Measurements from ENCODE around the gene LTBP1. TPM values are rescaled to one million over a fixed set of nuclear protein-coding genes. Genes with fewer than 3 reads are reported as not detected.

Gene LTBP1
- total RNA-seq, 1 experiment from 2014 or later = 11.8 TPM

GRCh38 chr2:32925283-32925815, 21.4 kb upstream of the LTBP1 start:
- Histone ChIP-seq H3K9ac (ENCODE audit: low read length) (no peak overlapping the region), H3K4me1 (ENCODE audit: low read length) (peaks cover 4% of the 10 kb centered on the region; the same call in 1 of the 2 replicates), H3K79me2 (ENCODE audit: low read length) (no peaks in the 10 kb centered on the region), H3K27ac (ENCODE audit: low read length) (no peak overlapping the region), H3K27me3 (ENCODE audit: low read length) (no peaks in the 10 kb centered on the region), H3K36me3 (ENCODE audit: insufficient read depth, low read length) (no peaks in the 10 kb centered on the region), H3K9me3 (ENCODE audit: low read length) (no peaks in the 10 kb centered on the region), H2AFZ (ENCODE audit: low read length) (no peak overlapping the region), H4K20me1 (ENCODE audit: insufficient read depth, low read depth, low read length) (no peaks in the 10 kb centered on the region), H3K4me3 (ENCODE audit: low read length) (no peak overlapping the region), H3K4me2 (ENCODE audit: low read depth, low read length, poor library complexity, severe bottlenecking) (no peak overlapping the region), H3K9me2 (replicated peaks; ENCODE audit: insufficient read depth, low read length) (no peaks in the 10 kb centered on the region)
- no peak for DNase-seq

- no peak overlapping the region for H3K9ac ChIP-seq (ENCODE audit: low read length)
- H3K79me2 ChIP-seq (ENCODE audit: low read length) = no peaks in the 10 kb centered on the region
Measured at GRCh38 chr2:32925976-32926707, 20.6 kb upstream of the LTBP1 start.

GRCh38 chr2:32926708-32927084, 20.1 kb upstream of the LTBP1 start:
- Histone ChIP-seq H2AFZ (ENCODE audit: low read length) (no peak overlapping the region), H3K4me3 (ENCODE audit: low read length) (no peak overlapping the region), H3K9me3 (ENCODE audit: low read length) (no peaks in the 10 kb centered on the region), H3K4me1 (ENCODE audit: low read length) (peaks cover 18% of the 10 kb centered on the region), H3K27ac (ENCODE audit: low read length) (no peak overlapping the region), H3K79me2 (ENCODE audit: low read length) (no peaks in the 10 kb centered on the region), H3K36me3 (ENCODE audit: insufficient read depth, low read length) (no peaks in the 10 kb centered on the region), H4K20me1 (ENCODE audit: insufficient read depth, low read depth, low read length) (no peaks in the 10 kb centered on the region), H3K9ac (ENCODE audit: low read length) (no peak overlapping the region), H3K27me3 (ENCODE audit: low read length) (no peaks in the 10 kb centered on the region), H3K4me2 (ENCODE audit: low read depth, low read length, poor library complexity, severe bottlenecking) (no peak overlapping the region), H3K9me2 (replicated peaks; ENCODE audit: insufficient read depth, low read length) (no peaks in the 10 kb centered on the region)
- DNase-seq = no peak

More at GRCh38 chr2:32925976-32926707, 20.6 kb upstream of the LTBP1 start:
- Histone ChIP-seq H3K4me1 (ENCODE audit: low read length) (peaks cover 12% of the 10 kb centered on the region), H3K9me2 (replicated peaks; ENCODE audit: insufficient read depth, low read length) (no peaks in the 10 kb centered on the region), H4K20me1 (ENCODE audit: insufficient read depth, low read depth, low read length) (no peaks in the 10 kb centered on the region), H3K9me3 (ENCODE audit: low read length) (no peaks in the 10 kb centered on the region), H3K4me2 (ENCODE audit: low read depth, low read length, poor library complexity, severe bottlenecking) (no peak overlapping the region), H3K27ac (ENCODE audit: low read length) (no peak overlapping the region), H2AFZ (ENCODE audit: low read length) (no peak overlapping the region), H3K4me3 (ENCODE audit: low read length) (no peak overlapping the region), H3K36me3 (ENCODE audit: insufficient read depth, low read length) (no peaks in the 10 kb centered on the region), H3K27me3 (ENCODE audit: low read length) (no peaks in the 10 kb centered on the region)
- no peak for DNase-seq

- Histone ChIP-seq H3K9me3 (ENCODE audit: low read length) (no peaks in the 10 kb centered on the region), H3K79me2 (ENCODE audit: low read length) (no peaks in the 10 kb centered on the region), H3K4me3 (ENCODE audit: low read length) (no peak overlapping the region), H3K27ac (ENCODE audit: low read length) (no peak overlapping the region), H3K4me1 (ENCODE audit: low read length) (peaks cover 22% of the 10 kb centered on the region), H3K9me2 (replicated peaks; ENCODE audit: insufficient read depth, low read length) (no peaks in the 10 kb centered on the region), H3K9ac (ENCODE audit: low read length) (no peak overlapping the region), H3K36me3 (ENCODE audit: insufficient read depth, low read length) (no peaks in the 10 kb centered on the region), H2AFZ (ENCODE audit: low read length) (0 out of 2 replicates have a peak overlapping the region, but pooled peaks have one; percentile 51), H3K4me2 (ENCODE audit: low read depth, low read length, poor library complexity, severe bottlenecking) (peak overlapping the region; percentile 57), H4K20me1 (ENCODE audit: insufficient read depth, low read depth, low read length) (no peaks in the 10 kb centered on the region), H3K27me3 (ENCODE audit: low read length) (no peaks in the 10 kb centered on the region)
- DNase-seq = no peak
Measured at GRCh38 chr2:32930436-32930835, 16.3 kb upstream of the LTBP1 start.

- no peaks in the 10 kb centered on the region for H3K9me3 ChIP-seq (ENCODE audit: low read length)
- no peak overlapping the region; the same call in 1 of the 2 replicates for H3K4me3 ChIP-seq (ENCODE audit: low read length)
- H3K4me1 ChIP-seq (ENCODE audit: low read length) = peaks cover 22% of the 10 kb centered on the region
- no peaks in the 10 kb centered on the region for H3K9me2 ChIP-seq (replicated peaks; ENCODE audit: insufficient read depth, low read length)
- H3K9ac ChIP-seq (ENCODE audit: low read length) = 0 out of 2 replicates have a peak overlapping the region, but pooled peaks have one; percentile 16
- no peaks in the 10 kb centered on the region for H4K20me1 ChIP-seq (ENCODE audit: insufficient read depth, low read depth, low read length)
- peak overlapping the region; percentile 51 for H2AFZ ChIP-seq (ENCODE audit: low read length)
- no peak overlapping the region for H3K27ac ChIP-seq (ENCODE audit: low read length)
- H3K4me2 ChIP-seq (ENCODE audit: low read depth, low read length, poor library complexity, severe bottlenecking) = peak overlapping the region; percentile 57
- no peak for DNase-seq
- H3K27me3 ChIP-seq (ENCODE audit: low read length) = no peaks in the 10 kb centered on the region
- no peaks in the 10 kb centered on the region for H3K36me3 ChIP-seq (ENCODE audit: insufficient read depth, low read length)
- H3K79me2 ChIP-seq (ENCODE audit: low read length) = no peaks in the 10 kb centered on the region
Measured at GRCh38 chr2:32931519-32931918, 15.2 kb upstream of the LTBP1 start.

GRCh38 chr2:32931945-32932709, 14.6 kb upstream of the LTBP1 start:
- Histone ChIP-seq H3K79me2 (ENCODE audit: low read length) (no peaks in the 10 kb centered on the region), H2AFZ (ENCODE audit: low read length) (0 out of 2 replicates have a peak overlapping the region, but pooled peaks have one; percentile 51), H3K4me3 (ENCODE audit: low read length) (no peak overlapping the region), H3K9ac (ENCODE audit: low read length) (no peak overlapping the region), H3K9me2 (replicated peaks; ENCODE audit: insufficient read depth, low read length) (no peaks in the 10 kb centered on the region), H4K20me1 (ENCODE audit: insufficient read depth, low read depth, low read length) (no peaks in the 10 kb centered on the region), H3K9me3 (ENCODE audit: low read length) (no peaks in the 10 kb centered on the region), H3K4me1 (ENCODE audit: low read length) (peaks cover 18% of the 10 kb centered on the region), H3K27me3 (ENCODE audit: low read length) (no peaks in the 10 kb centered on the region), H3K27ac (ENCODE audit: low read length) (no peak overlapping the region), H3K36me3 (ENCODE audit: insufficient read depth, low read length) (no peaks in the 10 kb centered on the region), H3K4me2 (ENCODE audit: low read depth, low read length, poor library complexity, severe bottlenecking) (peak overlapping the region; percentile 57)
- no peak for DNase-seq

GRCh38 chr2:32932825-32933755, 13.7 kb upstream of the LTBP1 start:
- Histone ChIP-seq H3K27ac (ENCODE audit: low read length) (no peak overlapping the region), H3K9me3 (ENCODE audit: low read length) (no peaks in the 10 kb centered on the region), H3K9me2 (replicated peaks; ENCODE audit: insufficient read depth, low read length) (no peaks in the 10 kb centered on the region), H3K4me1 (ENCODE audit: low read length) (peaks cover 22% of the 10 kb centered on the region), H3K79me2 (ENCODE audit: low read length) (no peaks in the 10 kb centered on the region), H4K20me1 (ENCODE audit: insufficient read depth, low read depth, low read length) (no peaks in the 10 kb centered on the region), H3K36me3 (ENCODE audit: insufficient read depth, low read length) (no peaks in the 10 kb centered on the region), H3K4me3 (ENCODE audit: low read length) (no peak overlapping the region), H3K4me2 (ENCODE audit: low read depth, low read length, poor library complexity, severe bottlenecking) (no peak overlapping the region), H3K9ac (ENCODE audit: low read length) (no peak overlapping the region), H3K27me3 (ENCODE audit: low read length) (no peaks in the 10 kb centered on the region), H2AFZ (ENCODE audit: low read length) (no peak overlapping the region)
- DNase-seq = no peak
